Measurements from ENCODE around the gene C1QL4. TPM values are rescaled to one million over a fixed set of nuclear protein-coding genes. Genes with fewer than 3 reads are reported as not detected.
A peak's percentile ranks its signal among the peaks of the same experiment; 100 is the strongest.

The C1QL4 gene
- total RNA-seq, 3 donors from 2014 or later, result 0.33 to 0.44 TPM; not detected in 1

DNA sequence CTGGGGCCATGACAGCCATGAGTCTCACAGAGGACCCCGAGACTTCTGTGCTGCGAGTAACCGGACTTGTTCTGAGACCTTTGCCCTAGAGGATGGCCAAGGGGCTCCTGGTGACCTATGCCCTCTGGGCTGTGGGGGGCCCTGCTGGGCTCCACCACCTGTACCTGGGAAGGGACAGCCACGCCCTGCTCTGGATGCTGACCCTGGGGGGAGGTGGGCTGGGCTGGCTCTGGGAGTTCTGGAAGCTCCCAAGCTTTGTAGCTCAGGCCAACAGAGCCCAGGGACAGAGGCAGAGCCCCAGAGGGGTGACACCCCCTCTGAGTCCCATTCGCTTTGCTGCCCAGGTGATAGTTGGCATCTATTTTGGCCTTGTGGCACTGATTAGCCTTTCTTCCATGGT is 11.8 kb upstream of the C1QL4 start:
- peak in 1 of 2 donors; percentile 8 for DNase-seq (ENCODE audit: low spot score in 2 of 2)
- intact Hi-C loops (cut with DNase I; ENCODE audit: low total_unique reads), result loop anchor here (10.0 kb wide), 1 partner anchor 166 kb away; no protein-coding TSS in a partner anchor
- Histone ChIP-seq H3K36me3 (no peaks in the 10 kb centered on the region), H3K27me3 (peaks cover 11 to 37% of the 10 kb centered on the region in 2 donors), H3K9me3 (no peaks in the 10 kb centered on the region), H3K4me3 (no peak overlapping the region), H3K27ac (no peak overlapping the region), H3K4me1 (peaks cover 23% of the 10 kb centered on the region in 2 donors)
- TF ChIP-seq POLR2AphosphoS5 (IDR thresholded peaks at IDR 0.05) (no peak), POLR2A (IDR thresholded peaks at IDR 0.05) (no peak), CTCF (IDR thresholded peaks at IDR 0.05) (no peak)

- Histone ChIP-seq H3K27ac (no peak overlapping the region), H3K9me3 (no peaks in the 10 kb centered on the region), H3K4me1 (peaks cover 23% of the 10 kb centered on the region in 2 donors), H3K27me3 (peaks cover 14 to 37% of the 10 kb centered on the region in 2 donors), H3K36me3 (no peaks in the 10 kb centered on the region), H3K4me3 (peak overlapping the region in 2 of 3 donors; percentile 52 to 69)
- peak; percentile 67 to 78 for DNase-seq (ENCODE audit: low spot score in 2 of 2)
- TF ChIP-seq POLR2AphosphoS5 (IDR thresholded peaks at IDR 0.05) (peak in 1 of 3 donors; percentile 14), POLR2A (IDR thresholded peaks at IDR 0.05) (no peak), CTCF (IDR thresholded peaks at IDR 0.05) (peak; percentile 80 to 87 (median 83))
- intact Hi-C loops (cut with DNase I; ENCODE audit: low total_unique reads), result loop anchor here (10.0 kb wide), 1 partner anchor 167 kb away; no protein-coding TSS in a partner anchor
These were observed 10.6 kb upstream of the C1QL4 start for GRCh38 chr12:49347311-49348193.

GRCh38 chr12:49346659-49347310 is 9.8 kb upstream of the C1QL4 start, which contains the start of gene DNAJC22:
TSS of gene DNAJC22 (plus strand) at chr12:49346888. CDS start at chr12:49348873, 1,985 bp downstream.
- Histone ChIP-seq H3K27ac (no peak within 1 kb of the TSS), H3K4me3 (peak within 1 kb of the TSS; percentile 27 to 69 (median 52)), H3K4me1 (peaks cover 23% of the 10 kb centered on the region in 2 donors), H3K9me3 (no peaks in the 10 kb centered on the region), H3K36me3 (no peaks in the 10 kb centered on the region), H3K27me3 (peaks cover 14 to 37% of the 10 kb centered on the region in 2 donors)
- TF ChIP-seq POLR2A (IDR thresholded peaks at IDR 0.05) (no peak), CTCF (IDR thresholded peaks at IDR 0.05) (no peak), POLR2AphosphoS5 (IDR thresholded peaks at IDR 0.05) (no peak)
- intact Hi-C loops (cut with DNase I; ENCODE audit: low total_unique reads), result loop anchor here (10.0 kb wide), 1 partner anchor 168 kb away; no protein-coding TSS in a partner anchor
- DNase-seq (ENCODE audit: low spot score in 2 of 2), result peak in 1 of 2 donors; percentile 16

GRCh38 chr12:49345825-49346658 is 9.1 kb upstream of the C1QL4 start:
- intact Hi-C loops (cut with DNase I; ENCODE audit: low total_unique reads), result loop anchor here (10.0 kb wide), 1 partner anchor 169 kb away; no protein-coding TSS in a partner anchor
- Histone ChIP-seq H3K9me3 (no peaks in the 10 kb centered on the region), H3K4me3 (peak overlapping the region; percentile 27 to 69 (median 52)), H3K36me3 (no peaks in the 10 kb centered on the region), H3K4me1 (peaks cover 23% of the 10 kb centered on the region in 2 donors), H3K27me3 (peaks cover 14 to 37% of the 10 kb centered on the region in 2 donors), H3K27ac (no peak overlapping the region)
- TF ChIP-seq POLR2A (IDR thresholded peaks at IDR 0.05), result no peak
- TF ChIP-seq POLR2AphosphoS5 (IDR thresholded peaks at IDR 0.05), result no peak
- TF ChIP-seq CTCF (IDR thresholded peaks at IDR 0.05), result no peak
- peak in 1 of 2 donors; percentile 7 for DNase-seq (ENCODE audit: low spot score in 2 of 2)
